Measurements from ENCODE around the gene UBXN7.
A peak's percentile ranks its signal among the peaks of the same experiment; 100 is the strongest.
"Not testable (repeated sequence)": the region's sequence is repeated elsewhere in the genome, so short reads cannot be mapped to it uniquely, and the experiment has no call there.

The UBXN7 gene

GRCh38 chr3:196399485-196399945 lies 32.7 kb downstream of the UBXN7 start:
- TF ChIP-seq CTCF (IDR thresholded peaks at IDR 0.05; ENCODE audit: low read depth, low read length): no peak
- DNase-seq (ENCODE audit: low read depth in 2 of 2): peak; percentile 44 to 56
- no peak overlapping the region for H3K4me3 ChIP-seq (replicated peaks in 1 of 2; ENCODE audit: low read depth in 2 of 2, low read length in 2 of 2)

- no peak overlapping the region for H3K4me3 ChIP-seq (replicated peaks in 1 of 2; ENCODE audit: low read depth in 2 of 2, low read length in 2 of 2)
- DNase-seq (ENCODE audit: low read depth in 2 of 2): peak in 1 of 2 donors; percentile 22
- TF ChIP-seq CTCF (IDR thresholded peaks at IDR 0.05; ENCODE audit: low read depth, low read length): no peak
These were observed 33.4 kb downstream of the UBXN7 start for GRCh38 chr3:196398782-196399181.

GRCh38 chr3:196397941-196398340 lies 34.3 kb downstream of the UBXN7 start:
- no peak for DNase-seq (ENCODE audit: low read depth in 2 of 2)
- TF ChIP-seq CTCF (IDR thresholded peaks at IDR 0.05; ENCODE audit: low read depth, low read length): no peak
- no peak overlapping the region for H3K4me3 ChIP-seq (replicated peaks in 1 of 2; ENCODE audit: low read depth in 2 of 2, low read length in 2 of 2)

GRCh38 chr3:196390116-196390515 lies 42.1 kb downstream of the UBXN7 start:
- TF ChIP-seq CTCF (IDR thresholded peaks at IDR 0.05; ENCODE audit: low read depth, low read length): no peak
- DNase-seq (ENCODE audit: low read depth in 2 of 2): no peak
- no peak overlapping the region for H3K4me3 ChIP-seq (replicated peaks in 1 of 2; ENCODE audit: low read depth in 2 of 2, low read length in 2 of 2)

- no peak for TF ChIP-seq CTCF (IDR thresholded peaks at IDR 0.05; ENCODE audit: low read depth, low read length)
- DNase-seq (ENCODE audit: low read depth in 2 of 2): peak; percentile 5 to 54
- H3K4me3 ChIP-seq (replicated peaks in 1 of 2; ENCODE audit: low read depth in 2 of 2, low read length in 2 of 2): no peak overlapping the region
These were observed 43.3 kb downstream of the UBXN7 start for GRCh38 chr3:196388956-196389355.

GRCh38 chr3:196387941-196388340 lies 44.3 kb downstream of the UBXN7 start:
- not testable (repeated sequence) for H3K4me3 ChIP-seq (replicated peaks in 1 of 2; ENCODE audit: low read depth in 2 of 2, low read length in 2 of 2); DNase-seq (ENCODE audit: low read depth in 2 of 2)

GRCh38 chr3:196386797-196387196 lies 45.4 kb downstream of the UBXN7 start:
- not testable (repeated sequence) for H3K4me3 ChIP-seq (replicated peaks in 1 of 2; ENCODE audit: low read depth in 2 of 2, low read length in 2 of 2); DNase-seq (ENCODE audit: low read depth in 2 of 2)

GRCh38 chr3:196386034-196386433 lies 46.2 kb downstream of the UBXN7 start:
- H3K4me3 ChIP-seq (replicated peaks in 1 of 2; ENCODE audit: low read depth in 2 of 2, low read length in 2 of 2); DNase-seq (ENCODE audit: low read depth in 2 of 2): not testable (repeated sequence)

GRCh38 chr3:196385446-196385845 lies 46.8 kb downstream of the UBXN7 start:
- not testable (repeated sequence) for DNase-seq (ENCODE audit: low read depth in 2 of 2); H3K4me3 ChIP-seq (replicated peaks in 1 of 2; ENCODE audit: low read depth in 2 of 2, low read length in 2 of 2)
